WTC11 (cell line): ENCODE measurements around the gene STN1.

ENCODE experiments used
- ATF2 ChIP-seq: sonication (generic); formaldehyde crosslinking; IDR thresholded peaks from 2 replicates; pipeline ENCODE4 v1.8.1; 2022; ENCODE audit warnings: low read depth, missing genetic modification reagents, borderline replicate concordance
- CREB1 ChIP-seq: sonication (generic); formaldehyde crosslinking; IDR thresholded peaks from 2 replicates; pipeline ENCODE4 v1.8.0; 2023; ENCODE audit warnings: mild to moderate bottlenecking, missing genetic modification reagents
- CREM ChIP-seq: sonication (generic); formaldehyde crosslinking; IDR thresholded peaks from 2 replicates; pipeline ENCODE4 v1.8.1; 2022; ENCODE audit warnings: mild to moderate bottlenecking, missing genetic modification reagents, moderate library complexity
- CTCF ChIP-seq: fragments of 200-600 bp; IDR thresholded peaks from 2 replicates; pipeline ENCODE4 v1.8.0; 2022; ENCODE audit warnings: antibody characterized with exemption
- GABPB1 ChIP-seq: sonication (generic); formaldehyde crosslinking; IDR thresholded peaks from 2 replicates; pipeline ENCODE4 v1.8.1; 2023; ENCODE audit warnings: mild to moderate bottlenecking, missing genetic modification reagents
- JUN ChIP-seq: sonication (generic); formaldehyde crosslinking; IDR thresholded peaks from 2 replicates; pipeline ENCODE4 v1.8.0; 2023; ENCODE audit warnings: mild to moderate bottlenecking, missing genetic modification reagents
- NFYB ChIP-seq: sonication (generic); formaldehyde crosslinking; conservative IDR thresholded peaks from 2 replicates; pipeline ENCODE4 v1.8.0; 2022; ENCODE audit warnings: low read depth, missing genetic modification reagents
- SP1 ChIP-seq: sonication (generic); formaldehyde crosslinking; conservative IDR thresholded peaks from 2 replicates; pipeline ENCODE4 v1.8.1; 2022; ENCODE audit warnings: missing genetic modification reagents

GRCh38 chr10:103876155-103876554, 41.8 kb downstream of the STN1 start:
- no peak for TF ChIP-seq NFYB
- TF ChIP-seq CTCF, result no peak
- no peak for TF ChIP-seq CREB1 (CRISPR knock-in tag)
- TF ChIP-seq JUN (CRISPR knock-in tag), result no peak
- TF ChIP-seq SP1 (CRISPR knock-in tag), result no peak
- TF ChIP-seq GABPB1 (CRISPR knock-in tag), result no peak
- TF ChIP-seq ATF2 (CRISPR knock-in tag), result no peak
- no peak for TF ChIP-seq CREM
